Mesenchymal stem cell (in vitro differentiated cells and primary cell): ENCODE results near the gene ATG12.

Experiments
- DNase-seq: peaks from one replicate; pipeline ENCODE4 v3.0.0-alpha.2; 2013
- H2AFZ ChIP-seq: one replicate; pipeline ENCODE4 v1.6.1; 2013; ENCODE audit warnings: low read depth, mild to moderate bottlenecking, control low read depth, inconsistent platforms, low read length, moderate library complexity
- H2AK5ac ChIP-seq: 2 replicates; pipeline ENCODE4 v1.6.1; 2013; ENCODE audit warnings: low read length, moderate library complexity, mild to moderate bottlenecking, inconsistent platforms; ENCODE audit not compliant: severe bottlenecking
- H2BK120ac ChIP-seq: one replicate; pipeline ENCODE4 v1.6.1; 2013; ENCODE audit warnings: low read depth, mild to moderate bottlenecking, inconsistent platforms, low read length, moderate library complexity
- H2BK12ac ChIP-seq, 2 experiments: one replicate each; pipeline ENCODE4 v1.6.1; 2013; ENCODE audit warnings: inconsistent platforms in 2 of 2, low read length in 2 of 2, mild to moderate bottlenecking in 2 of 2, moderate library complexity in 2 of 2, control low read depth in 1 of 2
- H2BK15ac ChIP-seq: one replicate; pipeline ENCODE4 v1.6.1; 2013; ENCODE audit warnings: mild to moderate bottlenecking, low read depth, inconsistent platforms; ENCODE audit not compliant: poor library complexity, severe bottlenecking
- H2BK5ac ChIP-seq: 2 replicates; pipeline ENCODE4 v1.6.1; 2013; ENCODE audit warnings: low read depth, mild to moderate bottlenecking, low read length, control low read depth, inconsistent platforms; ENCODE audit not compliant: poor library complexity, severe bottlenecking
- H3K14ac ChIP-seq, 2 experiments: one replicate each; pipeline ENCODE4 v1.6.1; 2013; ENCODE audit warnings: inconsistent platforms in 2 of 2, low read length in 2 of 2, control low read depth in 1 of 2, mild to moderate bottlenecking in 1 of 2, moderate library complexity in 1 of 2
- H3K18ac ChIP-seq, 2 experiments: one replicate each; pipeline ENCODE4 v1.6.1; 2013; ENCODE audit warnings: inconsistent platforms in 2 of 2, low read length in 2 of 2, control low read depth in 1 of 2, low read depth in 1 of 2, mild to moderate bottlenecking in 1 of 2
- H3K23ac ChIP-seq, 2 experiments: one replicate each; pipeline ENCODE4 v1.6.1; 2013; ENCODE audit warnings: inconsistent platforms in 2 of 2, low read length in 2 of 2, mild to moderate bottlenecking in 2 of 2, moderate library complexity in 2 of 2, control low read depth in 1 of 2
- H3K27ac ChIP-seq: 2 replicates; pipeline ENCODE4 v1.5.1; 2013; ENCODE audit warnings: mild to moderate bottlenecking, moderate library complexity, low read length, control low read depth, inconsistent platforms; ENCODE audit not compliant: poor library complexity, severe bottlenecking
- H3K27me3 ChIP-seq, 2 experiments: 2 replicates each; pipeline versions ENCODE4 v1.6.1 to v1.7.0; 2013; ENCODE audit warnings: low read length in 2 of 2, mild to moderate bottlenecking in 2 of 2, moderate library complexity in 2 of 2, control low read depth in 1 of 2, inconsistent platforms in 1 of 2; ENCODE audit not compliant: control insufficient read depth in 1 of 2, insufficient read depth in 1 of 2
- H3K36me3 ChIP-seq, 2 experiments: 2 replicates each; pipeline versions ENCODE4 v1.6.1 to v1.7.0; 2013; ENCODE audit warnings: low read length in 2 of 2, control low read depth in 1 of 2, inconsistent platforms in 1 of 2, low read depth in 1 of 2, mild to moderate bottlenecking in 1 of 2; ENCODE audit not compliant: insufficient read depth in 2 of 2, control insufficient read depth in 1 of 2
- H3K4ac ChIP-seq, 2 experiments: one replicate each; pipeline ENCODE4 v1.6.1; 2013; ENCODE audit warnings: inconsistent platforms in 2 of 2, low read length in 2 of 2, mild to moderate bottlenecking in 2 of 2, moderate library complexity in 2 of 2, control low read depth in 1 of 2, low read depth in 1 of 2
- H3K4me1 ChIP-seq: 2 replicates; pipeline ENCODE4 v1.6.1; 2013; ENCODE audit warnings: low read depth, low read length, control low read depth; ENCODE audit not compliant: control insufficient read depth, insufficient read depth
- H3K4me2 ChIP-seq: 2 replicates; pipeline ENCODE4 v1.6.1; 2013; ENCODE audit warnings: low read length, mild to moderate bottlenecking, inconsistent platforms; ENCODE audit not compliant: poor library complexity, severe bottlenecking
- H3K4me3 ChIP-seq, 2 experiments: 2 replicates each; pipeline versions ENCODE4 v1.5.1 to v1.7.0; 2013; ENCODE audit warnings: low read length in 2 of 2, mild to moderate bottlenecking in 2 of 2, control low read depth in 1 of 2, low read depth in 1 of 2; ENCODE audit not compliant: insufficient read depth in 1 of 2
- H3K79me1 ChIP-seq: replicated peaks from 2 replicates; pipeline ENCODE4 v1.6.1; 2013; ENCODE audit warnings: mild to moderate bottlenecking, control low read depth, low read length, inconsistent platforms; ENCODE audit not compliant: poor library complexity, severe bottlenecking
- H3K9ac ChIP-seq: 2 replicates; pipeline ENCODE4 v1.7.0; 2013; ENCODE audit warnings: mild to moderate bottlenecking, low read length, moderate library complexity
- H3K9me3 ChIP-seq: 2 replicates; pipeline ENCODE4 v1.7.0; 2013; ENCODE audit warnings: mild to moderate bottlenecking, low read length; ENCODE audit not compliant: control insufficient read depth
- H4K8ac ChIP-seq: one replicate; pipeline ENCODE4 v1.6.1; 2013; ENCODE audit warnings: inconsistent platforms, mild to moderate bottlenecking, low read length, moderate library complexity
- H4K91ac ChIP-seq: one replicate; pipeline ENCODE4 v1.6.1; 2013; ENCODE audit warnings: mild to moderate bottlenecking, low read length, inconsistent platforms
- WGBS: methylation state at CpG from one replicate; pipeline ENCODE4 v1.1.7; 2013; ENCODE audit warnings: mixed read lengths; 5-methylcytosine and 5-hydroxymethylcytosine counted together

Gene ATG12

DNA sequence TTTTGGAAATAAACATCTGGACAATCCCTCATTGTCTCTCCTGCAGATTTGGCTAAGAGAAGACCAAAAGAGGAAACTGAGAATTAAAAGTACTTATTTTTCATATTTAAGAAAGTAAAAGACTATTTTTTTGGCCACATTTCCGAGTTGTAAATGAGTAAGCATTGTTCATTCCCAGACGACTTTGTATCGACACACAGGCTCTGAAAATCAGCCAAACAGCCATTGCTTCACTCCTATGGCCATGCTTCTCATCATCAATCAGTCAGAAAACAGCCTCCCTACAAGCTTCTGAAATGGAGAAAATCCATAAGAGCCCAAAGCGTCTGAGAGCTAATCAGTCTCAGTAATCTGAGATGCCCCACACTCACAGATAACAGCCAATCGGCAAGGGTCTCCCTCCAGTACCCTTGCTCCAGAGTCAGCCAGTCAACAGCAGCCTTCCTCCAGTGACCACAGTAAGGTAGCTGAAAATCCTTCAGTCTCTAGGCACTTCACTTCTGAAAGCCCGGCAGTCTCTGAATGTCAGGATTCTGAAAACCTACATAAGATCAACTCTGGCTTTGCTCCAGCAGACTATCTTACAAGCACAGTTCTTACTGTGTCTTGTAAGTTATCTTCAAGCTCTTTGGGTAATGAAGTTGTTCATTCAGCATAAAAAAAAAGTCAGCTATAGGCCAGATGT, 55.8 kb downstream of the ATG12 start:
- no peak overlapping the region for H2BK120ac ChIP-seq
- H2BK12ac ChIP-seq, result no peak overlapping the region
- 56% methylated on average over 6 of the region's 6 CpGs for WGBS
- H3K27ac ChIP-seq, result no peak overlapping the region
- H2BK5ac ChIP-seq, result no peak overlapping the region
- H2BK15ac ChIP-seq, result no peak overlapping the region
- peaks cover 0 to 12% of the 10 kb centered on the region in 2 experiments for H3K27me3 ChIP-seq
- H3K18ac ChIP-seq, result no peak overlapping the region
- no peak overlapping the region for H3K4me2 ChIP-seq
- no peak overlapping the region for H2AFZ ChIP-seq
- H3K14ac ChIP-seq, result no peak overlapping the region
- H4K91ac ChIP-seq, result no peak overlapping the region
- H3K9ac ChIP-seq, result peak overlapping the region; percentile 20
- no peaks in the 10 kb centered on the region for H3K4me1 ChIP-seq
- no peaks in the 10 kb centered on the region for H3K79me1 ChIP-seq
- H3K4ac ChIP-seq, result no peak overlapping the region
- no peak overlapping the region for H3K4me3 ChIP-seq
- no peak overlapping the region for H3K23ac ChIP-seq
- DNase-seq, result no peak
- no peak overlapping the region for H2AK5ac ChIP-seq
- no peaks in the 10 kb centered on the region for H3K9me3 ChIP-seq
- no peaks in the 10 kb centered on the region for H3K36me3 ChIP-seq
- H4K8ac ChIP-seq, result no peak overlapping the region

DNA sequence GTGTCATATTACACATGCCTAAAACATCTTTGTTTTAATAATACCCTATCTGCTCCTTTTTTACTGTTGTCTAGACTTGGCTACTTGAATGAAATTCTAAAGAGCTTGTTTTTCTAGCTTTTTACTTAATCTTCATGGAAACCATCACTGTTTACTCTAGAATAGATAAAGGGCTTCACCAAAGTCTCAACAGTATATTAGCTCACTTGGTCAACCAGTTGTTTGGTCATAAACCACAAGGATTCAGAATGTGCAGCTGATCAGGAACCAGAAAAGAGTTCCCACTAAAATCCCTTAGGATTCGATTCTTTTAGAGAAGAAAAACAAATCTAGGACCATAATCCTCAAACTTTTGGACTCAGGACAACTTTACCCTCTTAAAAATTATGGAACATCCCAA, 62.9 kb downstream of the ATG12 start:
- no peak overlapping the region for H3K27ac ChIP-seq
- H3K14ac ChIP-seq, result no peak overlapping the region
- no peaks in the 10 kb centered on the region for H3K79me1 ChIP-seq
- H2BK12ac ChIP-seq, result no peak overlapping the region
- peak; percentile 44 for DNase-seq
- H4K91ac ChIP-seq, result no peak overlapping the region
- H3K18ac ChIP-seq, result no peak overlapping the region
- WGBS, result 29% methylated on average over 1 of the region's 1 CpG
- H3K9ac ChIP-seq, result no peak overlapping the region
- H3K4me1 ChIP-seq, result no peaks in the 10 kb centered on the region
- no peak overlapping the region for H3K4ac ChIP-seq
- H3K36me3 ChIP-seq, result no peaks in the 10 kb centered on the region
- H2AK5ac ChIP-seq, result no peak overlapping the region
- no peak overlapping the region for H4K8ac ChIP-seq
- peaks cover 0 to 3% of the 10 kb centered on the region in 2 experiments for H3K27me3 ChIP-seq
- no peak overlapping the region for H2AFZ ChIP-seq
- H2BK5ac ChIP-seq, result no peak overlapping the region
- no peak overlapping the region for H2BK120ac ChIP-seq
- H3K4me3 ChIP-seq, result no peak overlapping the region
- no peak overlapping the region for H2BK15ac ChIP-seq
- no peaks in the 10 kb centered on the region for H3K9me3 ChIP-seq
- no peak overlapping the region for H3K4me2 ChIP-seq
- H3K23ac ChIP-seq, result no peak overlapping the region
